ENCODE data around the gene TMEM37. TPM values are rescaled to one million over a fixed set of nuclear protein-coding genes. Genes with fewer than 3 reads are reported as not detected.

TMEM37 gene
- total and polyA plus RNA-seq, 2 of the 13 experiments (the other 11 are each of a cell fraction or from before 2014, with no cell fraction given) = 37.7 to 115 TPM

DNA sequence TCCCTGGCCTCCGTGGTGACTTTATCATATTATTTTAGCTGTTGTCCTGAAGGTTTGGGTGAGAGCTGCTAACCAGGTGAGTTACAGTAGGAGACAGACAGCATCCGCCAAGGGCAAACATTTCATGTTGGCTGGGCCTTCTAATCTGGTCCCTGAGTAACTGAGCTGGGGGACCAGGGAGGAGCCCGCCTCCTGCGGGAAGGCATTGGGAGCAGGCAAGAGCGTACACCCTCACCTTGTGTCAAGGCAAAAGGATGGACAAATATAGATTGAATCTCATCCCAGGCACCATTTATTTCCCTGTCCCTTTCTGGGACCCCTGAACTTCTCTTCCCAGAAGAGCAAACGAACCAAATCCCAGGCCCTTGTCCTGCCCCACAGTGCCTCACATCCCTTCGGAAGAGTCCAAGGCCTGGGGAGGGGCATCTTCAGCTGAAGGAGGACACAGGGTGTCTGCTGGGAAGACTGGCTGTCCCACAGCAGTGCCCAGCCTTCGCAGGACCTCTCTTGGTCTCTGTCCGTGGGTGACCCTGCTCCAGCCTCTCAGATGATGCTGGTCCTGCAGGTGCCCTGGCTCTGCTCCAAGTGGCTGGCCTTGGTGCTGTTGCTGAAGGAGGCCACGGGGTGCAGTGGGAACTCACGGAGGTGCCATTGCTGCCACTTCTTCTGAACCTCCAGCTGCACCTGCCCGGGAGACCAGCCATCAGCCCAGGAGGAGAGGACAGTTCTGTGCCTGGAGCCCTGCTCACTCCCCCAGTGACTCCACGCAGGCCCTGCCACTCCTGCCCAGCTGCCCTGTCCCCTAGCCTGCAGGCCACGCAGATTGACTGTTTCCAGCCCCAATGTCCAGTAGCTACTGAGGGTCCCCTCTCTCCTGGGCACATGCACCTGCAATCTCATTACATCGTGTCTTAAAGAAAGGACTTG is 8.2 kb downstream of the TMEM37 start (continued):
- TF ChIP-seq, protein P1, sequence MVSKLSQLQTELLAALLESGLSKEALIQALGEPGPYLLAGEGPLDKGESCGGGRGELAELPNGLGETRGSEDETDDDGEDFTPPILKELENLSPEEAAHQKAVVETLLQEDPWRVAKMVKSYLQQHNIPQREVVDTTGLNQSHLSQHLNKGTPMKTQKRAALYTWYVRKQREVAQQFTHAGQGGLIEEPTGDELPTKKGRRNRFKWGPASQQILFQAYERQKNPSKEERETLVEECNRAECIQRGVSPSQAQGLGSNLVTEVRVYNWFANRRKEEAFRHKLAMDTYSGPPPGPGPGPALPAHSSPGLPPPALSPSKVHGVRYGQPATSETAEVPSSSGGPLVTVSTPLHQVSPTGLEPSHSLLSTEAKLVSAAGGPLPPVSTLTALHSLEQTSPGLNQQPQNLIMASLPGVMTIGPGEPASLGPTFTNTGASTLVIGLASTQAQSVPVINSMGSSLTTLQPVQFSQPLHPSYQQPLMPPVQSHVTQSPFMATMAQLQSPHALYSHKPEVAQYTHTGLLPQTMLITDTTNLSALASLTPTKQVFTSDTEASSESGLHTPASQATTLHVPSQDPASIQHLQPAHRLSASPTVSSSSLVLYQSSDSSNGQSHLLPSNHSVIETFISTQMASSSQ (IDR thresholded peaks at IDR 0.05; ENCODE audit: low read depth) = no peak
- TF ChIP-seq, protein P1 (CRISPR knock-in tag; IDR thresholded peaks at IDR 0.05; ENCODE audit: borderline replicate concordance) = no peak
- TF ChIP-seq ZMYM2 (CRISPR knock-in tag; IDR thresholded peaks at IDR 0.05) (no peak), ZNF607 (CRISPR knock-in tag; IDR thresholded peaks at IDR 0.05; ENCODE audit: borderline replicate concordance) (0 out of 2 replicates have a peak, but pooled peaks have one; percentile 59), NFYC (CRISPR knock-in tag; IDR thresholded peaks at IDR 0.05) (no peak), KLF15 (CRISPR knock-in tag; IDR thresholded peaks at IDR 0.05; ENCODE audit: borderline replicate concordance) (no peak), ETV6 (CRISPR knock-in tag; conservative IDR thresholded peaks at IDR 0.05) (0 out of 2 replicates have a peak, but pooled peaks have one; percentile 15), EEA1 (CRISPR knock-in tag; IDR thresholded peaks at IDR 0.05; ENCODE audit: borderline replicate concordance) (no peak), ZNF772 (CRISPR knock-in tag; IDR thresholded peaks at IDR 0.05) (no peak)
- TF ChIP-seq, protein P2, sequence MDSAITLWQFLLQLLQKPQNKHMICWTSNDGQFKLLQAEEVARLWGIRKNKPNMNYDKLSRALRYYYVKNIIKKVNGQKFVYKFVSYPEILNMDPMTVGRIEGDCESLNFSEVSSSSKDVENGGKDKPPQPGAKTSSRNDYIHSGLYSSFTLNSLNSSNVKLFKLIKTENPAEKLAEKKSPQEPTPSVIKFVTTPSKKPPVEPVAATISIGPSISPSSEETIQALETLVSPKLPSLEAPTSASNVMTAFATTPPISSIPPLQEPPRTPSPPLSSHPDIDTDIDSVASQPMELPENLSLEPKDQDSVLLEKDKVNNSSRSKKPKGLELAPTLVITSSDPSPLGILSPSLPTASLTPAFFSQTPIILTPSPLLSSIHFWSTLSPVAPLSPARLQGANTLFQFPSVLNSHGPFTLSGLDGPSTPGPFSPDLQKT (CRISPR knock-in tag; IDR thresholded peaks at IDR 0.05; ENCODE audit: borderline replicate concordance) = no peak
- TF ChIP-seq, protein P3, sequence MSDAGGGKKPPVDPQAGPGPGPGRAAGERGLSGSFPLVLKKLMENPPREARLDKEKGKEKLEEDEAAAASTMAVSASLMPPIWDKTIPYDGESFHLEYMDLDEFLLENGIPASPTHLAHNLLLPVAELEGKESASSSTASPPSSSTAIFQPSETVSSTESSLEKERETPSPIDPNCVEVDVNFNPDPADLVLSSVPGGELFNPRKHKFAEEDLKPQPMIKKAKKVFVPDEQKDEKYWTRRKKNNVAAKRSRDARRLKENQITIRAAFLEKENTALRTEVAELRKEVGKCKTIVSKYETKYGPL (CRISPR knock-in tag; IDR thresholded peaks at IDR 0.05) = no peak
- TF ChIP-seq, protein P4, sequence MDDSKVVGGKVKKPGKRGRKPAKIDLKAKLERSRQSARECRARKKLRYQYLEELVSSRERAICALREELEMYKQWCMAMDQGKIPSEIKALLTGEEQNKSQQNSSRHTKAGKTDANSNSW (CRISPR knock-in tag; IDR thresholded peaks at IDR 0.05; ENCODE audit: borderline replicate concordance) = no peak
- TF ChIP-seq, protein P5, sequence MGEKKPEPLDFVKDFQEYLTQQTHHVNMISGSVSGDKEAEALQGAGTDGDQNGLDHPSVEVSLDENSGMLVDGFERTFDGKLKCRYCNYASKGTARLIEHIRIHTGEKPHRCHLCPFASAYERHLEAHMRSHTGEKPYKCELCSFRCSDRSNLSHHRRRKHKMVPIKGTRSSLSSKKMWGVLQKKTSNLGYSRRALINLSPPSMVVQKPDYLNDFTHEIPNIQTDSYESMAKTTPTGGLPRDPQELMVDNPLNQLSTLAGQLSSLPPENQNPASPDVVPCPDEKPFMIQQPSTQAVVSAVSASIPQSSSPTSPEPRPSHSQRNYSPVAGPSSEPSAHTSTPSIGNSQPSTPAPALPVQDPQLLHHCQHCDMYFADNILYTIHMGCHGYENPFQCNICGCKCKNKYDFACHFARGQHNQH (CRISPR knock-in tag; IDR thresholded peaks at IDR 0.05) = 0 out of 2 replicates have a peak, but pooled peaks have one; percentile 37

Measured in HepG2 (cell line).